Measurements from ENCODE around the gene XPO6.

Gene XPO6

GRCh38 chr16:28202147-28202746, 9.5 kb downstream of the XPO6 start:
- TF ChIP-seq CTCF (IDR thresholded peaks at IDR 0.05; ENCODE audit: low read depth, low read length) = no peak

GRCh38 chr16:28200661-28201060, 11.1 kb downstream of the XPO6 start:
- no peak for DNase-seq (ENCODE audit: extremely low read depth, low read depth)
- TF ChIP-seq CTCF (IDR thresholded peaks at IDR 0.05; ENCODE audit: low read depth, low read length) = no peak

More at GRCh38 chr16:28202147-28202746, 9.5 kb downstream of the XPO6 start:
- DNase-seq (ENCODE audit: extremely low read depth, low read depth) = no peak

GRCh38 chr16:28196387-28196987, 15.3 kb downstream of the XPO6 start:
- TF ChIP-seq CTCF (IDR thresholded peaks at IDR 0.05; ENCODE audit: low read depth, low read length) = no peak
- DNase-seq (ENCODE audit: extremely low read depth, low read depth) = no peak

- no peak for TF ChIP-seq CTCF (IDR thresholded peaks at IDR 0.05; ENCODE audit: low read depth, low read length)
- DNase-seq (ENCODE audit: extremely low read depth, low read depth) = no peak
Measured at GRCh38 chr16:28195859-28196258, 15.9 kb downstream of the XPO6 start.

GRCh38 chr16:28193530-28194423, 18.0 kb downstream of the XPO6 start:
- TF ChIP-seq CTCF (IDR thresholded peaks at IDR 0.05; ENCODE audit: low read depth, low read length) = no peak
- peak; percentile 82 for DNase-seq (ENCODE audit: extremely low read depth, low read depth)

GRCh38 chr16:28192806-28193529, 18.8 kb downstream of the XPO6 start:
- DNase-seq (ENCODE audit: extremely low read depth, low read depth) = no peak
- no peak for TF ChIP-seq CTCF (IDR thresholded peaks at IDR 0.05; ENCODE audit: low read depth, low read length)
